ENCODE measurements around the gene TNRC6A.
"Not testable (repeated sequence)": the region's sequence is repeated elsewhere in the genome, so short reads cannot be mapped to it uniquely, and the experiment has no call there.

Gene TNRC6A

GRCh38 chr16:24819462-24820040 is 90.1 kb downstream of the TNRC6A start:
- DNase-seq = no peak

DNA sequence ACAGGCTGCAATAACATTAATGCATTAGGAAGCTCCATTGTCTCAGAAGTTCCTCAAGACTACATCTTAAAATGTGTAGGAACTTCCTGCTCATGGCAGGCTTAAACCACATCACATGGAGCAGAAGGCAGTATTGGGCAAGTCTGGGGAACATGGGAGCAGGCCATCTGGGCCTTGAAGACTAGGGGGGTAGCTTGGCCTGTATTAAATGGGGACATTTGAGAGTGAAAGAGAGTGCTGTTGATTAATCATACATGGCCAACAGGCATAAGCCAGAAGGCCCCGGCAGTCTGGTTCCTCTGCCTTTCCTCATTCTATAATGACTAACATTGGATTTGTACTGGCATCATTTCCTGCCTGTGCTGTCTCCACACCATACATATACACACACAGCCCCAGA is 91.1 kb downstream of the TNRC6A start:
- DNase-seq = no peak

GRCh38 chr16:24821129-24821528 is 91.7 kb downstream of the TNRC6A start:
- no peak for DNase-seq

GRCh38 chr16:24822542-24822941 is 93.1 kb downstream of the TNRC6A start:
- no peak for DNase-seq

DNA sequence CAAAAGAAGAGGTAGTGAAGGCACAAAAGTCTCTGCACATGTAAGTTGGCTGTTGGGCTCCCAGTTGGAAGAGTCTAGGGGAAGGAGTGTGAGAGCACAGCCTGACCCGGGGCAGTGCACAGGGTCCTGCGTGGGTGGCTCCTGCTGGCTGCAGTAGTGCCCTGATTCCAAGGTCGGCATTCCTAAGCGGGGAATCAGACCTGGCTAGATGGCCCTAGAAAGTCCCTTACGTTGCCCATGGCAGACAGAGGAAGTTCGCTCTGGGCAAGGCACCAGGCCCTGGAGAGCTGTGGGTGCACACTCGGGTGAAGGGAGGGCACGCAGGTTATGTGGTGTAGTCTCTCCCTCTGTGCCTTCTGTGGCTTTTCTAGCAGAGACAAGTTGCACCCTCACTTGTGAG is 93.5 kb downstream of the TNRC6A start:
- no peak for DNase-seq

- DNase-seq = no peak
Measured at GRCh38 chr16:24825696-24826095, 96.2 kb downstream of the TNRC6A start.

- DNase-seq = no peak
Measured at GRCh38 chr16:24826096-24826690, 96.7 kb downstream of the TNRC6A start.

DNA sequence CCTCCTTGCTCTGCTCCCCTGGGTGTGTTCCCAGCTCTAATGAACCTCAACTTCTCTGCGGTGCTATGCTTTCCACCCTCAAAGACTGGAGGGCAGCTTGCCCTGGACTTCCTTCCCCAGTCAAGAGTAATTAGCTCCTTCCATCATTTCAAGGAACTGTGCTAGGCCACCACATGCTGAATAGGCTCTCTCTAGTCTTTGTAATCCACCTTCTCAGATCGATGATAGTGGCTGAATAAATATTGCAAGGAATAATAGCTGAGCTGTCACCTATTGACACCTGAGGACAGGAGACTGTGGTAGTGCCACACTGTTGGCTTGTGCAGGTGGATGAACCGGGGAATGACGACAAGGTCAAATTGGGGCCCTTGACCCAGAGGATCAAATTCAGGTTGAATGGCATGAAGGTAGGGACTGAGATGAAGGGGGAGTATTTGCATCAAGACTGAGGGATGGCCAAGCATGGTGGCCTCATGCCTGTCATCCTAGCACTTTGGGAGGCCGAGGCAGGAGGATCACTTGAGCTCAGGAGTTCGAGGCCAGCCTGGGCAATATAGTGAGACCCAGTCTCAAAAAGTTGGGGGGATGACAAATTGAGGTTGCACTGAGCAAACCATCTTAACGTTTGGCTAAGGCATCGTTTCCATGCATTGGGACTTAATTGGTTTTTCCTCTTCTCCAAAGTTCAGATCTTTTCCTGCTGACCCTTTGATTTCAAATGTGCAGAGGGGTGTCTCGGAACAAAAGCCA is 97.5 kb downstream of the TNRC6A start:
- no peak for DNase-seq

DNA sequence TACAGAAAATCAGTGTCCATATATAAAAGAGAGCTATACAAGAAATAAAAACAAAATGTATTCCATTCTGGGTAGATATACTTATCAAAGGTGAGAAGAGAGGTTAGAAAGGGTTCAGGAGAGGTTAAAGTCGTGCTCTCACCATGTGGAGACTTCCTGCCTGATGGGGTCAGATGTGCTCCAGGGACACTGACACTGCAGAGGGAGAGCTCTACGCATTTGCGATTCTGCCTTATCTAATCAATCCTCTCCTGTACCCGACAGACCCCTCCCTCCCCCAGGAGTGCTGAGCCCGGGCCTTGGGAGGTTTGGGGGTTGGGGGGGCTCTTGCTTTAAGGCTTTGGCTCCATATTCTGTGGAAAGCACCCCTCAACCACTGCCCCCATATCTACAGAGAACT is 99.7 kb downstream of the TNRC6A start:
- no peak for DNase-seq

- DNase-seq = no peak
Measured at GRCh38 chr16:24833352-24833751, 103.9 kb downstream of the TNRC6A start.

GRCh38 chr16:24834459-24835335 is 105.2 kb downstream of the TNRC6A start:
- peak; percentile 9 for DNase-seq

GRCh38 chr16:24836836-24837235 is 107.4 kb downstream of the TNRC6A start:
- no peak for DNase-seq

GRCh38 chr16:24837969-24838368 is 108.5 kb downstream of the TNRC6A start:
- no peak for DNase-seq

GRCh38 chr16:24838554-24839266 is 109.3 kb downstream of the TNRC6A start:
- DNase-seq = no peak

GRCh38 chr16:24839347-24839972 is 110.0 kb downstream of the TNRC6A start:
- no peak for DNase-seq

DNA sequence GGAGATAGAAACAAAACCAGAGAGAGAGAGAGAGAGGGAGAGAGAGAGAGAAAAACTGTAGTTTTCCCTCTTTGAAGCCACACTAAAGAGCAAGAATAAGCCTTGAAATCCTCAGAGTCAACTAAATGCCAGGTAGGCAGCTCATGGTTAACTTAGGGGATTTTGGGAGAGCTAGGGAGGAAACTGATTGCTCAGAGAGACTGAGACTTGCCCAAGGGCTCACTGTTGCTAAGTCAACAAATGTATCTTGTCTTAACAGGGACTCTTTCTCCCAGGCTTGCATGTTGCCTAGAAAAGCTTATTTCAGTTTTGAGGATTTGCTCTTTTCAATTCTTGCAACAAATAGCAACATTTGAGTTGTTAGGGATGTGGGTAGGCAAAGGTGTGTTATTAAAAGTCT is 111.8 kb downstream of the TNRC6A start:
- no peak for DNase-seq

GRCh38 chr16:24844101-24845030 is 114.9 kb downstream of the TNRC6A start:
- no peak for DNase-seq

- DNase-seq = not testable (repeated sequence)
Measured at GRCh38 chr16:24845031-24845365, 115.5 kb downstream of the TNRC6A start.

GRCh38 chr16:24845726-24846547 is 116.5 kb downstream of the TNRC6A start, which contains the start of gene SLC5A11:
TSS of gene SLC5A11 (plus strand) at chr16:24845963. CDS start at chr16:24858644, 12,681 bp downstream.
- DNase-seq = no peak

Measured in COR-L47 (cell line).